GM19238 (cell line): Measurements from ENCODE around the gene GALNT10.

Experiments used
- DNase-seq: peaks from one replicate; pipeline ENCODE4 v3.0.0; 2011; ENCODE audit warnings: low spot score; ENCODE audit not compliant: insufficient read length

Gene GALNT10

GRCh38 chr5:154203798-154204578, 13.5 kb downstream of the GALNT10 start:
- no peak for DNase-seq

GRCh38 chr5:154205441-154206117, 15.0 kb downstream of the GALNT10 start:
- no peak for DNase-seq

- no peak for DNase-seq
Observed at GRCh38 chr5:154206311-154206710, 15.8 kb downstream of the GALNT10 start.

GRCh38 chr5:154207204-154207603, 16.7 kb downstream of the GALNT10 start:
- no peak for DNase-seq

- no peak for DNase-seq
Observed at GRCh38 chr5:154209591-154210081, 19.1 kb downstream of the GALNT10 start.

- no peak for DNase-seq
Observed at GRCh38 chr5:154210163-154210562, 19.6 kb downstream of the GALNT10 start.

- no peak for DNase-seq
Observed at GRCh38 chr5:154211641-154212390, 21.3 kb downstream of the GALNT10 start.

- no peak for DNase-seq
Observed at GRCh38 chr5:154213592-154213991, 23.1 kb downstream of the GALNT10 start.

- no peak for DNase-seq
Observed at GRCh38 chr5:154214371-154215106, 24.0 kb downstream of the GALNT10 start.

- no peak for DNase-seq
Observed at GRCh38 chr5:154215571-154216325, 25.2 kb downstream of the GALNT10 start.

GRCh38 chr5:154217462-154217861, 26.9 kb downstream of the GALNT10 start:
- DNase-seq, result no peak

- no peak for DNase-seq
Observed at GRCh38 chr5:154218786-154219185, 28.3 kb downstream of the GALNT10 start.

GRCh38 chr5:154220625-154221024, 30.1 kb downstream of the GALNT10 start:
- DNase-seq, result no peak

- no peak for DNase-seq
Observed at GRCh38 chr5:154221371-154221896, 30.9 kb downstream of the GALNT10 start.

- DNase-seq, result no peak
Observed at GRCh38 chr5:154222414-154222813, 31.9 kb downstream of the GALNT10 start.

GRCh38 chr5:154223320-154223719, 32.8 kb downstream of the GALNT10 start:
- DNase-seq, result no peak

GRCh38 chr5:154227090-154227489, 36.6 kb downstream of the GALNT10 start:
- no peak for DNase-seq

- peak; percentile 33 for DNase-seq
Observed at GRCh38 chr5:154228696-154229095, 38.2 kb downstream of the GALNT10 start.

- DNase-seq, result no peak
Observed at GRCh38 chr5:154230526-154230925, 40.0 kb downstream of the GALNT10 start.

- no peak for DNase-seq
Observed at GRCh38 chr5:154234551-154234950, 44.0 kb downstream of the GALNT10 start.
